OCI-LY3 (cell line): Measurements from ENCODE around the gene HSD17B13.
A peak's percentile ranks its signal among the peaks of the same experiment; 100 is the strongest.

ENCODE experiments used
- H2AFZ ChIP-seq: fragments of 200-600, 300-600 bp; shearing (Covaris generic); 2 replicates; pipeline ENCODE4 v1.6.0; 2014; ENCODE audit warnings: antibody characterized with exemption, low read depth, low read length
- H3K27ac ChIP-seq: fragments of 200-600, 300-600 bp; sonication (generic); 2 replicates; pipeline ENCODE4 v1.5.1; 2014; ENCODE audit warnings: mild to moderate bottlenecking, low read length, moderate library complexity, mixed read lengths
- H3K27me3 ChIP-seq: fragments of 200-600, 300-600 bp; sonication (generic); 2 replicates; pipeline ENCODE4 v1.6.1; 2014; ENCODE audit warnings: low read depth, low read length, mixed read lengths
- H3K36me3 ChIP-seq: fragments of 200-600, 300-600 bp; sonication (generic); replicated peaks from 2 replicates; pipeline ENCODE3; 2014; ENCODE audit warnings: low read depth, low read length, mixed read lengths
- H3K4me1 ChIP-seq: fragments of 300-600, 200-600 bp; sonication (generic); 2 replicates; pipeline ENCODE4 v1.6.1; 2014; ENCODE audit warnings: low read length, mixed read lengths
- H3K4me2 ChIP-seq: fragments of 200-600, 300-600 bp; sonication (generic); 2 replicates; pipeline ENCODE4 v1.6.1; 2014; ENCODE audit warnings: low read length, mixed read lengths
- H3K4me3 ChIP-seq: fragments of 300-600, 200-600 bp; sonication (generic); 2 replicates; pipeline ENCODE4 v1.5.1; 2014; ENCODE audit warnings: antibody characterized with exemption, mild to moderate bottlenecking, low read length, moderate library complexity
- H3K79me2 ChIP-seq: fragments of 300-600, 200-600 bp; shearing (Covaris generic); 2 replicates; pipeline ENCODE4 v1.6.1; 2014; ENCODE audit warnings: mild to moderate bottlenecking, low read length, mixed read lengths
- H3K9ac ChIP-seq: fragments of 300-600, 200-600 bp; shearing (Covaris generic); 2 replicates; pipeline ENCODE4 v1.6.0; 2014; ENCODE audit warnings: mild to moderate bottlenecking, low read length, moderate library complexity
- H3K9me3 ChIP-seq: fragments of 200-600, 300-600 bp; shearing (Covaris generic); 2 replicates; pipeline ENCODE4 v1.6.1; 2014; ENCODE audit warnings: low read length, mixed read lengths; ENCODE audit not compliant: insufficient read depth
- H4K20me1 ChIP-seq: fragments of 200-600, 300-600 bp; sonication (generic); 2 replicates; pipeline ENCODE4 v1.6.1; 2016; ENCODE audit warnings: low read length, mixed read lengths; ENCODE audit not compliant: insufficient read depth
- CTCF ChIP-seq: fragments of 200-600, 300-600 bp; sonication (generic); IDR thresholded peaks from 2 replicates; pipeline ENCODE4 v1.5.1; 2014; ENCODE audit warnings: antibody characterized with exemption, low read length, low read depth
- EZH2phosphoT487 ChIP-seq: fragments of 200-600 bp; shearing (Covaris generic); IDR thresholded peaks from 2 replicates; pipeline ENCODE4 v1.6.1; 2018; ENCODE audit warnings: antibody characterized with exemption, mixed run types, low read depth

Gene HSD17B13

GRCh38 chr4:87363552-87363951 is 40.9 kb upstream of the HSD17B13 start:
- no peak overlapping the region for H3K27ac ChIP-seq
- H3K27me3 ChIP-seq, result no peaks in the 10 kb centered on the region
- no peak overlapping the region for H3K4me3 ChIP-seq
- H3K4me2 ChIP-seq, result no peak overlapping the region
- TF ChIP-seq EZH2phosphoT487 (no peak), CTCF (no peak)
- peaks cover 16% of the 10 kb centered on the region for H3K36me3 ChIP-seq
- H3K9ac ChIP-seq, result no peak overlapping the region
- H3K9me3 ChIP-seq, result no peaks in the 10 kb centered on the region
- H3K79me2 ChIP-seq, result no peaks in the 10 kb centered on the region
- no peaks in the 10 kb centered on the region for H3K4me1 ChIP-seq
- no peaks in the 10 kb centered on the region for H4K20me1 ChIP-seq
- H2AFZ ChIP-seq, result no peak overlapping the region

GRCh38 chr4:87360338-87360935 is 37.8 kb upstream of the HSD17B13 start:
- TF ChIP-seq EZH2phosphoT487 (no peak), CTCF (no peak)

GRCh38 chr4:87359258-87359657 is 36.6 kb upstream of the HSD17B13 start:
- peaks cover 11% of the 10 kb centered on the region for H3K36me3 ChIP-seq
- no peak overlapping the region for H3K4me2 ChIP-seq
- H3K27ac ChIP-seq, result no peak overlapping the region
- H4K20me1 ChIP-seq, result no peaks in the 10 kb centered on the region
- no peak for TF ChIP-seq EZH2phosphoT487
- TF ChIP-seq CTCF, result no peak
- H3K9ac ChIP-seq, result no peak overlapping the region
- no peak overlapping the region for H3K4me3 ChIP-seq
- H3K27me3 ChIP-seq, result no peaks in the 10 kb centered on the region
- H3K4me1 ChIP-seq, result peaks cover 9% of the 10 kb centered on the region; the same call in 1 of the 2 replicates
- no peaks in the 10 kb centered on the region for H3K9me3 ChIP-seq
- H2AFZ ChIP-seq, result no peak overlapping the region
- no peaks in the 10 kb centered on the region for H3K79me2 ChIP-seq

More at GRCh38 chr4:87360338-87360935, 37.8 kb upstream of the HSD17B13 start:
- H3K79me2 ChIP-seq, result no peaks in the 10 kb centered on the region
- no peak overlapping the region for H3K27ac ChIP-seq
- peaks cover 12% of the 10 kb centered on the region for H3K36me3 ChIP-seq
- no peak overlapping the region for H2AFZ ChIP-seq
- H3K9ac ChIP-seq, result no peak overlapping the region
- H3K9me3 ChIP-seq, result no peaks in the 10 kb centered on the region
- peaks cover 8% of the 10 kb centered on the region; the same call in 1 of the 2 replicates for H3K4me1 ChIP-seq
- H3K4me3 ChIP-seq, result no peak overlapping the region
- no peaks in the 10 kb centered on the region for H4K20me1 ChIP-seq
- no peaks in the 10 kb centered on the region for H3K27me3 ChIP-seq
- no peak overlapping the region for H3K4me2 ChIP-seq

GRCh38 chr4:87356832-87357526 is 34.3 kb upstream of the HSD17B13 start:
- Histone ChIP-seq H3K27ac (peak overlapping the region; percentile 7; the same call in 1 of the 2 replicates), H3K9me3 (no peaks in the 10 kb centered on the region), H3K27me3 (no peaks in the 10 kb centered on the region), H3K4me2 (no peak overlapping the region), H3K36me3 (peaks cover 11% of the 10 kb centered on the region), H2AFZ (no peak overlapping the region), H3K4me1 (peaks cover 22% of the 10 kb centered on the region), H3K4me3 (no peak overlapping the region), H3K79me2 (no peaks in the 10 kb centered on the region), H3K9ac (no peak overlapping the region), H4K20me1 (no peaks in the 10 kb centered on the region)
- TF ChIP-seq CTCF (no peak), EZH2phosphoT487 (no peak)
